Measurements from ENCODE around the gene ADCK2. TPM values are rescaled to one million over a fixed set of nuclear protein-coding genes. Genes with fewer than 3 reads are reported as not detected.

ADCK2 gene
- polyA plus RNA-seq, 3 donors = 8.7 to 28.7 (median 18.3) TPM

GRCh38 chr7:140649556-140650205 lies 23.1 kb upstream of the ADCK2 start:
- Histone ChIP-seq H3K4me1 (ENCODE audit: control insufficient read depth in 1 of 2, insufficient read depth in 2 of 2, low read length in 2 of 2) (peaks cover 0 to 14% of the 10 kb centered on the region in 2 donors), H3K27me3 (ENCODE audit: control insufficient read depth in 2 of 2, insufficient read depth in 2 of 2, low read length in 2 of 2) (peaks cover 0 to under 1% of the 10 kb centered on the region in 2 donors), H3K4me3 (replicated peaks in 1 of 3; ENCODE audit: low read depth in 2 of 3, low read length in 3 of 3) (no peak overlapping the region), H3K36me3 (replicated peaks in 1 of 2; ENCODE audit: control insufficient read depth in 1 of 2, insufficient read depth in 2 of 2, low read length in 2 of 2) (no peaks in the 10 kb centered on the region), H4K20me1 (ENCODE audit: insufficient read depth, low read length) (no peaks in the 10 kb centered on the region), H3K4me2 (replicated peaks; ENCODE audit: extremely low read depth, low read length, poor library complexity, severe bottlenecking) (no peak overlapping the region), H2AFZ (ENCODE audit: insufficient read depth, low read depth, low read length, poor library complexity, severe bottlenecking) (no peak overlapping the region), H3K9ac (ENCODE audit: insufficient read depth, low read length, poor library complexity, severe bottlenecking) (no peak overlapping the region), H3K27ac (ENCODE audit: low read depth in 1 of 2, low read length in 2 of 2) (no peak overlapping the region), H3K9me3 (replicated peaks in 1 of 2; ENCODE audit: control insufficient read depth in 1 of 2, insufficient read depth in 1 of 2, low read length in 2 of 2) (no peaks in the 10 kb centered on the region), H3K79me2 (ENCODE audit: insufficient read depth, low read length) (no peaks in the 10 kb centered on the region)
- TF ChIP-seq CTCF (IDR thresholded peaks at IDR 0.05) = no peak
- WGBS (ENCODE audit: insufficient coverage) = 13% methylated on average over 1 of the region's 6 CpGs
- Mint-ChIP-seq H3K36me3 (no peaks in the 10 kb centered on the region), H3K9me3 (no peaks in the 10 kb centered on the region), H3K4me1 (peaks cover 29% of the 10 kb centered on the region), H3K4me3 (no peak overlapping the region), H3K27me3 (ENCODE audit: low read depth in 3 of 3) (peaks cover 13 to 15% (median 14%) of the 10 kb centered on the region in 3 donors), H3K27ac (peak overlapping the region in 4 of 7 donors; percentile 2 to 57 (median 33))
- intact Hi-C loops (cut with micrococcal nuclease) = loop anchor here (10.0 kb wide), 2 partner anchors 165 to 365 kb away; partner anchors contain the start of gene MRPS33 (in 1 of the 2)
- peak; percentile 33 to 46 (median 34) for DNase-seq

- 58% methylated on average over 6 of the region's 12 CpGs for WGBS (ENCODE audit: insufficient coverage)
- H3K79me2 ChIP-seq (ENCODE audit: insufficient read depth, low read length) = no peaks in the 10 kb centered on the region
- no peak overlapping the region for H3K9ac ChIP-seq (ENCODE audit: insufficient read depth, low read length, poor library complexity, severe bottlenecking)
- intact Hi-C loops (cut with micrococcal nuclease) = loop anchor here (10.0 kb wide), 2 partner anchors 166 to 364 kb away; partner anchors contain the start of gene MRPS33 (in 1 of the 2)
- H4K20me1 ChIP-seq (ENCODE audit: insufficient read depth, low read length) = no peaks in the 10 kb centered on the region
- H3K4me1 Mint-ChIP-seq = peaks cover 27% of the 10 kb centered on the region
- H3K9me3 ChIP-seq (replicated peaks in 1 of 2; ENCODE audit: control insufficient read depth in 1 of 2, insufficient read depth in 1 of 2, low read length in 2 of 2) = no peaks in the 10 kb centered on the region
- H3K27me3 ChIP-seq (ENCODE audit: control insufficient read depth in 2 of 2, insufficient read depth in 2 of 2, low read length in 2 of 2) = no peaks in the 10 kb centered on the region
- no peak overlapping the region for H2AFZ ChIP-seq (ENCODE audit: insufficient read depth, low read depth, low read length, poor library complexity, severe bottlenecking)
- H3K27me3 Mint-ChIP-seq (ENCODE audit: low read depth in 3 of 3) = peaks cover 11 to 15% (median 12%) of the 10 kb centered on the region in 3 donors
- H3K4me3 Mint-ChIP-seq = no peak overlapping the region
- no peaks in the 10 kb centered on the region for H3K9me3 Mint-ChIP-seq
- no peak overlapping the region for H3K4me3 ChIP-seq (replicated peaks in 1 of 3; ENCODE audit: low read depth in 2 of 3, low read length in 3 of 3)
- peaks cover under 1 to 12% of the 10 kb centered on the region in 2 donors for H3K4me1 ChIP-seq (ENCODE audit: control insufficient read depth in 1 of 2, insufficient read depth in 2 of 2, low read length in 2 of 2)
- H3K27ac ChIP-seq (ENCODE audit: low read depth in 1 of 2, low read length in 2 of 2) = no peak overlapping the region
- DNase-seq = no peak
- no peak for TF ChIP-seq CTCF (IDR thresholded peaks at IDR 0.05)
- no peaks in the 10 kb centered on the region for H3K36me3 Mint-ChIP-seq
- H3K27ac Mint-ChIP-seq = no peak overlapping the region
- no peaks in the 10 kb centered on the region for H3K36me3 ChIP-seq (replicated peaks in 1 of 2; ENCODE audit: control insufficient read depth in 1 of 2, insufficient read depth in 2 of 2, low read length in 2 of 2)
- no peak overlapping the region for H3K4me2 ChIP-seq (replicated peaks; ENCODE audit: extremely low read depth, low read length, poor library complexity, severe bottlenecking)
These were observed 22.4 kb upstream of the ADCK2 start for GRCh38 chr7:140650367-140650766.
